ENCODE data around the gene NYAP1.
A peak's percentile ranks its signal among the peaks of the same experiment; 100 is the strongest.
"Not testable (repeated sequence)": the region's sequence is repeated elsewhere in the genome, so short reads cannot be mapped to it uniquely, and the experiment has no call there.

Gene NYAP1

GRCh38 chr7:100484673-100485045, 932 bp downstream of the NYAP1 start:
- no peak for DNase-seq

- DNase-seq, result no peak
Observed at GRCh38 chr7:100485471-100485876, 1.7 kb downstream of the NYAP1 start.

GRCh38 chr7:100486111-100486636, 2.4 kb downstream of the NYAP1 start:
- no peak for DNase-seq

- DNase-seq, result no peak
Observed at GRCh38 chr7:100486753-100487446, 3.2 kb downstream of the NYAP1 start.

GRCh38 chr7:100488333-100489095, 4.8 kb downstream of the NYAP1 start:
- no peak for DNase-seq

- DNase-seq, result no peak
Observed at GRCh38 chr7:100489121-100489520, 5.4 kb downstream of the NYAP1 start.

- DNase-seq, result peak; percentile 56
Observed at GRCh38 chr7:100489824-100490223, 6.1 kb downstream of the NYAP1 start.

- no peak for DNase-seq
Observed at GRCh38 chr7:100490483-100491191, 6.9 kb downstream of the NYAP1 start.

GRCh38 chr7:100491192-100491578, 7.5 kb downstream of the NYAP1 start:
- DNase-seq, result no peak

GRCh38 chr7:100492738-100493475, 9.2 kb downstream of the NYAP1 start:
- no peak for DNase-seq

- no peak for DNase-seq
Observed at GRCh38 chr7:100493476-100494264, 9.9 kb downstream of the NYAP1 start.

GRCh38 chr7:100496509-100496908, 12.8 kb downstream of the NYAP1 start:
- DNase-seq, result no peak

- not testable (repeated sequence) for DNase-seq
Observed at GRCh38 chr7:100500743-100501142, 17.0 kb downstream of the NYAP1 start.

GRCh38 chr7:100504031-100504430, 20.3 kb downstream of the NYAP1 start:
- DNase-seq, result not testable (repeated sequence)

GRCh38 chr7:100504887-100505611, 21.3 kb downstream of the NYAP1 start:
- DNase-seq, result no peak

GRCh38 chr7:100506356-100506923, 22.7 kb downstream of the NYAP1 start:
- no peak for DNase-seq

GRCh38 chr7:100509231-100509630, 25.5 kb downstream of the NYAP1 start:
- DNase-seq, result no peak

- DNase-seq, result no peak
Observed at GRCh38 chr7:100510437-100511239, 26.9 kb downstream of the NYAP1 start.

GRCh38 chr7:100513212-100513810, 29.6 kb downstream of the NYAP1 start:
- DNase-seq, result no peak
